WERI-Rb-1 (cell line): ENCODE measurements around the gene SLC39A7.

Experiments used
- DNase-seq: peaks from one replicate; pipeline ENCODE4 v3.0.0-alpha.2; 2020
- H3K27ac ChIP-seq: fragments of 250-450 bp; sonication (Bioruptor Pico); 2 replicates; pipeline ENCODE4 v1.5.1; 2020; ENCODE audit warnings: mild to moderate bottlenecking, moderate library complexity
- H3K27me3 ChIP-seq: fragments of 250-450 bp; sonication (Bioruptor Pico); 2 replicates; pipeline ENCODE4 v1.5.1; 2021; ENCODE audit warnings: mild to moderate bottlenecking, low read depth, moderate library complexity; ENCODE audit not compliant: insufficient read depth, severe bottlenecking
- H3K36me3 ChIP-seq: fragments of 250-450 bp; sonication (Bioruptor Pico); 2 replicates; pipeline ENCODE4 v1.5.1; 2020; ENCODE audit warnings: mild to moderate bottlenecking, moderate library complexity
- H3K4me3 ChIP-seq: 2 replicates; pipeline ENCODE4 v1.5.1; 2011; ENCODE audit warnings: low read depth, mild to moderate bottlenecking, control low read depth, low read length
- H3K9me3 ChIP-seq: fragments of 250-450 bp; sonication (Bioruptor Pico); 2 replicates; pipeline ENCODE4 v1.5.1; 2021; ENCODE audit warnings: mild to moderate bottlenecking, moderate library complexity; ENCODE audit not compliant: severe bottlenecking
- CTCF ChIP-seq: IDR thresholded peaks from 2 replicates; pipeline ENCODE4 v1.5.1; 2011; ENCODE audit warnings: low read depth, mild to moderate bottlenecking, control low read depth, inconsistent platforms, low read length

The SLC39A7 gene

GRCh38 chr6:33176906-33177305 lies 23.8 kb upstream of the SLC39A7 start:
- TF ChIP-seq CTCF = no peak
- H3K9me3 ChIP-seq = no peaks in the 10 kb centered on the region
- H3K4me3 ChIP-seq = no peak overlapping the region
- no peak overlapping the region for H3K27ac ChIP-seq
- no peaks in the 10 kb centered on the region; the same call in 1 of the 2 replicates for H3K36me3 ChIP-seq
- DNase-seq = no peak
- no peaks in the 10 kb centered on the region for H3K27me3 ChIP-seq

GRCh38 chr6:33177552-33178446 lies 22.9 kb upstream of the SLC39A7 start:
- H3K27me3 ChIP-seq = no peaks in the 10 kb centered on the region
- H3K27ac ChIP-seq = no peak overlapping the region
- TF ChIP-seq CTCF = no peak
- DNase-seq = no peak
- H3K36me3 ChIP-seq = no peaks in the 10 kb centered on the region; the same call in 1 of the 2 replicates
- no peaks in the 10 kb centered on the region for H3K9me3 ChIP-seq
- H3K4me3 ChIP-seq = no peak overlapping the region

- Histone ChIP-seq H3K27me3 (no peaks in the 10 kb centered on the region), H3K36me3 (no peaks in the 10 kb centered on the region; the same call in 1 of the 2 replicates), H3K27ac (no peak overlapping the region), H3K9me3 (peaks cover 1% of the 10 kb centered on the region), H3K4me3 (no peak overlapping the region)
- no peak for DNase-seq
- TF ChIP-seq CTCF = no peak
These were observed 21.8 kb upstream of the SLC39A7 start for GRCh38 chr6:33178755-33179475.

- Histone ChIP-seq H3K9me3 (peaks cover 4% of the 10 kb centered on the region), H3K4me3 (no peak overlapping the region), H3K27me3 (no peaks in the 10 kb centered on the region), H3K27ac (no peak overlapping the region), H3K36me3 (no peaks in the 10 kb centered on the region; the same call in 1 of the 2 replicates)
- no peak for DNase-seq
- no peak for TF ChIP-seq CTCF
These were observed 19.5 kb upstream of the SLC39A7 start for GRCh38 chr6:33181141-33181540.

- Histone ChIP-seq H3K4me3 (no peak overlapping the region), H3K9me3 (peaks cover 4% of the 10 kb centered on the region), H3K27me3 (no peaks in the 10 kb centered on the region), H3K27ac (no peak overlapping the region), H3K36me3 (no peaks in the 10 kb centered on the region; the same call in 1 of the 2 replicates)
- no peak for DNase-seq
- no peak for TF ChIP-seq CTCF
These were observed 17.5 kb upstream of the SLC39A7 start for GRCh38 chr6:33183071-33183683.
